Uterus (tissue), 2 donors: ENCODE data around the gene RALGAPB.

Source experiments
- POLR2A ChIP-seq, 2 donors: fragments of 450-650 bp; IDR thresholded peaks; one replicate each; pipeline ENCODE4 v1.6.1; 2016; ENCODE audit warnings: antibody characterized with exemption in 2 of 2, mild to moderate bottlenecking in 1 of 2, moderate library complexity in 1 of 2
- TF ChIP-seq, protein P1 (sequence below), 4 experiments: fragments of 200-600 bp in 2 of 4; fragments of 450-650 bp in 2 of 4; sonication (generic) in 2 of 4; IDR thresholded peaks; one replicate each; pipeline ENCODE4 v1.5.1; 2016 to 2019; ENCODE audit warnings: antibody characterized with exemption in 4 of 4, mild to moderate bottlenecking in 2 of 4, moderate library complexity in 1 of 4

DNA sequence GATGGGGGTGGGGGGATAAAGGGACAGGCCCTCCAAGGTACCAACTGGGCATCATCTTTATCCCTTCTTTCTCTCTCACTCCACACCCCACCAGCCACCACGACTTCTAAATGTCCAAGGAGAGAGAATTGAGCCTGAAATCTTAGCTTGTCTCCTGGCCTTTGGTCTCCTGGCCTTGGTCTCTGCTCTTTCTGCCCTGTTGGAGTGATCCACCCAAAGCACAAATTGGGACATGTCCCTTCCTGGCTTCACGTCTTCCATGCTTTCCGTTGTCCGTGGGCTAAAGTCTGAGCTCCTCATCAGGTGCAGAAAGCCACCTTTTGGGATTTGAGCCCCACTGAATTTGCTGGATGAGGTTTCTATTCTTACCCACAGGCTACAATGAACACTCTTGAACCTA is 116.7 kb downstream of the RALGAPB start:
- TF ChIP-seq, protein P1, sequence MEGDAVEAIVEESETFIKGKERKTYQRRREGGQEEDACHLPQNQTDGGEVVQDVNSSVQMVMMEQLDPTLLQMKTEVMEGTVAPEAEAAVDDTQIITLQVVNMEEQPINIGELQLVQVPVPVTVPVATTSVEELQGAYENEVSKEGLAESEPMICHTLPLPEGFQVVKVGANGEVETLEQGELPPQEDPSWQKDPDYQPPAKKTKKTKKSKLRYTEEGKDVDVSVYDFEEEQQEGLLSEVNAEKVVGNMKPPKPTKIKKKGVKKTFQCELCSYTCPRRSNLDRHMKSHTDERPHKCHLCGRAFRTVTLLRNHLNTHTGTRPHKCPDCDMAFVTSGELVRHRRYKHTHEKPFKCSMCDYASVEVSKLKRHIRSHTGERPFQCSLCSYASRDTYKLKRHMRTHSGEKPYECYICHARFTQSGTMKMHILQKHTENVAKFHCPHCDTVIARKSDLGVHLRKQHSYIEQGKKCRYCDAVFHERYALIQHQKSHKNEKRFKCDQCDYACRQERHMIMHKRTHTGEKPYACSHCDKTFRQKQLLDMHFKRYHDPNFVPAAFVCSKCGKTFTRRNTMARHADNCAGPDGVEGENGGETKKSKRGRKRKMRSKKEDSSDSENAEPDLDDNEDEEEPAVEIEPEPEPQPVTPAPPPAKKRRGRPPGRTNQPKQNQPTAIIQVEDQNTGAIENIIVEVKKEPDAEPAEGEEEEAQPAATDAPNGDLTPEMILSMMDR (IDR thresholded peaks at IDR 0.05), result no peak
- no peak for TF ChIP-seq POLR2A (IDR thresholded peaks at IDR 0.05)
